Activated CD4-positive, alpha-beta T cell treated with anti-CD3 and anti-CD28 coated beads, Interleukin-2, amount 50 U/mL, for 4 hours (primary cell): ENCODE measurements around the gene PCNX4.

ENCODE experiments used
- DNase-seq, 2 experiments: peaks; one replicate each; pipeline ENCODE4 v3.0.0-alpha.2; 2020

The PCNX4 gene

GRCh38 chr14:60212503-60213371, 121.0 kb downstream of the PCNX4 start:
- no peak for DNase-seq

GRCh38 chr14:60214003-60214402, 122.3 kb downstream of the PCNX4 start:
- DNase-seq = no peak

DNA sequence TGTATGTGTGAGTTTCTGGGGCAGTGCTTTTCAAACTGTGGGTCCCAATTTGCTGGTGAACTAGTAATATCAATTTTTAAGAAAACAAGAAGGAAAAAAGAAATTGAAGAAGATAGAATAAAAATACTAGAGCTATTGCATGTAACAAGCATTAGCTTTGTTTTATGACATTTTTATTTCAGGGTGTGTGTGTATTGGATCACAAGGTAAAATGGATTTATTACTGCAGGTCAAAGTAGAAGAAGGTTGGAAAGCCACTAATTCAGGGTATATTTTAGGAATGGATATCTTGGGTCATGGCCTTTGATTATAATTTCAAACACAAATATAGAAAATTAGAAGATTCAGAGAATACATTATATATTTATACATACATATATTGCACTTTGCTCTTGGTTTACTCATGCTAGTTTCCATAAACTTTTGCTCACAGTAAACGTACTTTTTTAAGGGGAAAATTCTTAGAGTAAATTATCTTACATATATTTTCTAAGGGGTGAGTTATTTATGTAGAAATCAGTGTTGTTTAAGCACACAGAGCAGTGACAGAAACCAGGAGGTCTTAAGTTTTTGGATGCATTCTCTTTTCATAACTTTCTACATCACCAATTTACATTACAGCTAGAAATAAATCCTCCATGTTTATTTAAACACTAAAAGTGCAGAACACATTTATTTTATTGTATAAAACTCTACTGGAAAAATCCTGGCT, 122.8 kb downstream of the PCNX4 start:
- no peak for DNase-seq

- no peak for DNase-seq
Observed at GRCh38 chr14:60215127-60215444, 123.4 kb downstream of the PCNX4 start.

GRCh38 chr14:60215520-60216420, 124.0 kb downstream of the PCNX4 start:
- no peak for DNase-seq

GRCh38 chr14:60217713-60218112, 126.0 kb downstream of the PCNX4 start:
- no peak for DNase-seq
